Measurements from ENCODE around the gene TBCD.
"Not testable (repeated sequence)": the region's sequence is repeated elsewhere in the genome, so short reads cannot be mapped to it uniquely, and the experiment has no call there.

The TBCD gene

GRCh38 chr17:82952019-82952418 is 200.2 kb downstream of the TBCD start:
- no peak overlapping the region for H3K9ac ChIP-seq (ENCODE audit: low read depth in 1 of 2, low read length in 2 of 2)
- no peak overlapping the region for H3K4me3 ChIP-seq (ENCODE audit: low read depth in 1 of 2, low read length in 2 of 2)
- H3K36me3 ChIP-seq (ENCODE audit: control insufficient read depth in 1 of 2, insufficient read depth in 2 of 2, low read length in 2 of 2) = no peaks in the 10 kb centered on the region
- H3K9me3 ChIP-seq (ENCODE audit: control insufficient read depth in 1 of 2, low read length in 2 of 2) = peaks cover 0 to 15% of the 10 kb centered on the region in 2 donors
- H3K27me3 ChIP-seq (ENCODE audit: control insufficient read depth in 1 of 2, insufficient read depth in 2 of 2, low read length in 2 of 2) = no peaks in the 10 kb centered on the region
- H3K27ac ChIP-seq (ENCODE audit: low read depth, low read length) = no peak overlapping the region
- no peaks in the 10 kb centered on the region for H3K4me1 ChIP-seq (ENCODE audit: control insufficient read depth in 1 of 2, insufficient read depth in 2 of 2, low read length in 2 of 2)

GRCh38 chr17:82955106-82955505 is 203.2 kb downstream of the TBCD start:
- not testable (repeated sequence) for H3K27me3 ChIP-seq (ENCODE audit: control insufficient read depth in 1 of 2, insufficient read depth in 2 of 2, low read length in 2 of 2); H3K27ac ChIP-seq (ENCODE audit: low read depth, low read length); H3K4me1 ChIP-seq (ENCODE audit: control insufficient read depth in 1 of 2, insufficient read depth in 2 of 2, low read length in 2 of 2); H3K9ac ChIP-seq (ENCODE audit: low read depth in 1 of 2, low read length in 2 of 2); H3K4me3 ChIP-seq (ENCODE audit: low read depth in 1 of 2, low read length in 2 of 2); H3K9me3 ChIP-seq (ENCODE audit: control insufficient read depth in 1 of 2, low read length in 2 of 2); H3K36me3 ChIP-seq (ENCODE audit: control insufficient read depth in 1 of 2, insufficient read depth in 2 of 2, low read length in 2 of 2)

GRCh38 chr17:82955627-82956026 is 203.8 kb downstream of the TBCD start:
- H3K9me3 ChIP-seq (ENCODE audit: control insufficient read depth in 1 of 2, low read length in 2 of 2); H3K27ac ChIP-seq (ENCODE audit: low read depth, low read length): not testable (repeated sequence)

GRCh38 chr17:82956146-82956725 is 204.4 kb downstream of the TBCD start:
- peaks cover 3 to 5% of the 10 kb centered on the region in 2 donors for H3K36me3 ChIP-seq (ENCODE audit: control insufficient read depth in 1 of 2, insufficient read depth in 2 of 2, low read length in 2 of 2)
- H3K4me1 ChIP-seq (ENCODE audit: control insufficient read depth in 1 of 2, insufficient read depth in 2 of 2, low read length in 2 of 2) = no peaks in the 10 kb centered on the region

More at GRCh38 chr17:82955627-82956026, 203.8 kb downstream of the TBCD start:
- H3K9ac ChIP-seq (ENCODE audit: low read depth in 1 of 2, low read length in 2 of 2); H3K36me3 ChIP-seq (ENCODE audit: control insufficient read depth in 1 of 2, insufficient read depth in 2 of 2, low read length in 2 of 2); H3K4me3 ChIP-seq (ENCODE audit: low read depth in 1 of 2, low read length in 2 of 2); H3K27me3 ChIP-seq (ENCODE audit: control insufficient read depth in 1 of 2, insufficient read depth in 2 of 2, low read length in 2 of 2); H3K4me1 ChIP-seq (ENCODE audit: control insufficient read depth in 1 of 2, insufficient read depth in 2 of 2, low read length in 2 of 2): not testable (repeated sequence)

GRCh38 chr17:82956726-82957468 is 205.0 kb downstream of the TBCD start:
- H3K9me3 ChIP-seq (ENCODE audit: control insufficient read depth in 1 of 2, low read length in 2 of 2) = peaks cover 0 to 8% of the 10 kb centered on the region in 2 donors
- H3K36me3 ChIP-seq (ENCODE audit: control insufficient read depth in 1 of 2, insufficient read depth in 2 of 2, low read length in 2 of 2) = peaks cover 3 to 5% of the 10 kb centered on the region in 2 donors
- H3K4me1 ChIP-seq (ENCODE audit: control insufficient read depth in 1 of 2, insufficient read depth in 2 of 2, low read length in 2 of 2) = no peaks in the 10 kb centered on the region
- H3K27ac ChIP-seq (ENCODE audit: low read depth, low read length) = no peak overlapping the region
- H3K9ac ChIP-seq (ENCODE audit: low read depth in 1 of 2, low read length in 2 of 2) = no peak overlapping the region
- no peak overlapping the region for H3K4me3 ChIP-seq (ENCODE audit: low read depth in 1 of 2, low read length in 2 of 2)
- H3K27me3 ChIP-seq (ENCODE audit: control insufficient read depth in 1 of 2, insufficient read depth in 2 of 2, low read length in 2 of 2) = no peaks in the 10 kb centered on the region

More at GRCh38 chr17:82956146-82956725, 204.4 kb downstream of the TBCD start:
- H3K27me3 ChIP-seq (ENCODE audit: control insufficient read depth in 1 of 2, insufficient read depth in 2 of 2, low read length in 2 of 2) = no peaks in the 10 kb centered on the region
- no peak overlapping the region for H3K4me3 ChIP-seq (ENCODE audit: low read depth in 1 of 2, low read length in 2 of 2)
- no peak overlapping the region for H3K27ac ChIP-seq (ENCODE audit: low read depth, low read length)
- H3K9me3 ChIP-seq (ENCODE audit: control insufficient read depth in 1 of 2, low read length in 2 of 2) = peaks cover 0 to 9% of the 10 kb centered on the region in 2 donors
- H3K9ac ChIP-seq (ENCODE audit: low read depth in 1 of 2, low read length in 2 of 2) = no peak overlapping the region

- H3K27me3 ChIP-seq (ENCODE audit: control insufficient read depth in 1 of 2, insufficient read depth in 2 of 2, low read length in 2 of 2) = no peaks in the 10 kb centered on the region
- peaks cover 3 to 5% of the 10 kb centered on the region in 2 donors for H3K36me3 ChIP-seq (ENCODE audit: control insufficient read depth in 1 of 2, insufficient read depth in 2 of 2, low read length in 2 of 2)
- no peak overlapping the region for H3K4me3 ChIP-seq (ENCODE audit: low read depth in 1 of 2, low read length in 2 of 2)
- no peaks in the 10 kb centered on the region for H3K4me1 ChIP-seq (ENCODE audit: control insufficient read depth in 1 of 2, insufficient read depth in 2 of 2, low read length in 2 of 2)
- no peak overlapping the region for H3K27ac ChIP-seq (ENCODE audit: low read depth, low read length)
- no peak overlapping the region for H3K9ac ChIP-seq (ENCODE audit: low read depth in 1 of 2, low read length in 2 of 2)
- peaks cover 0 to 7% of the 10 kb centered on the region in 2 donors for H3K9me3 ChIP-seq (ENCODE audit: control insufficient read depth in 1 of 2, low read length in 2 of 2)
These were observed 205.6 kb downstream of the TBCD start for GRCh38 chr17:82957469-82957795.

GRCh38 chr17:82957961-82958561 is 206.2 kb downstream of the TBCD start:
- Histone ChIP-seq H3K9me3 (ENCODE audit: control insufficient read depth in 1 of 2, low read length in 2 of 2) (peaks cover 0 to 7% of the 10 kb centered on the region in 2 donors), H3K27ac (ENCODE audit: low read depth, low read length) (no peak overlapping the region), H3K36me3 (ENCODE audit: control insufficient read depth in 1 of 2, insufficient read depth in 2 of 2, low read length in 2 of 2) (peaks cover 3 to 5% of the 10 kb centered on the region in 2 donors), H3K27me3 (ENCODE audit: control insufficient read depth in 1 of 2, insufficient read depth in 2 of 2, low read length in 2 of 2) (no peaks in the 10 kb centered on the region), H3K9ac (ENCODE audit: low read depth in 1 of 2, low read length in 2 of 2) (no peak overlapping the region), H3K4me3 (ENCODE audit: low read depth in 1 of 2, low read length in 2 of 2) (no peak overlapping the region), H3K4me1 (ENCODE audit: control insufficient read depth in 1 of 2, insufficient read depth in 2 of 2, low read length in 2 of 2) (no peaks in the 10 kb centered on the region)

GRCh38 chr17:82959242-82959930 is 207.5 kb downstream of the TBCD start:
- Histone ChIP-seq H3K9ac (ENCODE audit: low read depth in 1 of 2, low read length in 2 of 2) (no peak overlapping the region), H3K4me3 (ENCODE audit: low read depth in 1 of 2, low read length in 2 of 2) (no peak overlapping the region), H3K9me3 (ENCODE audit: control insufficient read depth in 1 of 2, low read length in 2 of 2) (peaks cover 0 to 7% of the 10 kb centered on the region in 2 donors), H3K36me3 (ENCODE audit: control insufficient read depth in 1 of 2, insufficient read depth in 2 of 2, low read length in 2 of 2) (peaks cover 3 to 5% of the 10 kb centered on the region in 2 donors), H3K27ac (ENCODE audit: low read depth, low read length) (no peak overlapping the region), H3K27me3 (ENCODE audit: control insufficient read depth in 1 of 2, insufficient read depth in 2 of 2, low read length in 2 of 2) (no peaks in the 10 kb centered on the region), H3K4me1 (ENCODE audit: control insufficient read depth in 1 of 2, insufficient read depth in 2 of 2, low read length in 2 of 2) (peaks cover 4 to 6% of the 10 kb centered on the region in 2 donors)

- Histone ChIP-seq H3K36me3 (ENCODE audit: control insufficient read depth in 1 of 2, insufficient read depth in 2 of 2, low read length in 2 of 2) (peaks cover 3 to 5% of the 10 kb centered on the region in 2 donors), H3K27ac (ENCODE audit: low read depth, low read length) (no peak overlapping the region), H3K9ac (ENCODE audit: low read depth in 1 of 2, low read length in 2 of 2) (no peak overlapping the region), H3K27me3 (ENCODE audit: control insufficient read depth in 1 of 2, insufficient read depth in 2 of 2, low read length in 2 of 2) (no peaks in the 10 kb centered on the region), H3K4me1 (ENCODE audit: control insufficient read depth in 1 of 2, insufficient read depth in 2 of 2, low read length in 2 of 2) (peaks cover 4 to 6% of the 10 kb centered on the region in 2 donors), H3K4me3 (ENCODE audit: low read depth in 1 of 2, low read length in 2 of 2) (no peak overlapping the region), H3K9me3 (ENCODE audit: control insufficient read depth in 1 of 2, low read length in 2 of 2) (peaks cover 0 to 7% of the 10 kb centered on the region in 2 donors)
These were observed 208.1 kb downstream of the TBCD start for GRCh38 chr17:82959990-82960418.

All from duodenal mucosa (tissue), 2 donors.